ENCODE data around the gene SPRED1. TPM values are rescaled to one million over a fixed set of nuclear protein-coding genes. Genes with fewer than 3 reads are reported as not detected.

The SPRED1 gene
- total RNA-seq, 4 donors from 2014 or later: 6.1 to 135 (median 26.6) TPM

- no peak overlapping the region for H3K27ac ChIP-seq
- DNase-seq: no peak
- no peaks in the 10 kb centered on the region for H3K4me1 ChIP-seq
- H3K27me3 ChIP-seq: no peaks in the 10 kb centered on the region
- H3K9me3 ChIP-seq: no peaks in the 10 kb centered on the region
- intact Hi-C loops (cut with DNase I; ENCODE audit: low total_unique reads): no loop called here
- no peak overlapping the region for H3K4me3 ChIP-seq
- H3K36me3 ChIP-seq: no peaks in the 10 kb centered on the region
- TF ChIP-seq, protein P1, sequence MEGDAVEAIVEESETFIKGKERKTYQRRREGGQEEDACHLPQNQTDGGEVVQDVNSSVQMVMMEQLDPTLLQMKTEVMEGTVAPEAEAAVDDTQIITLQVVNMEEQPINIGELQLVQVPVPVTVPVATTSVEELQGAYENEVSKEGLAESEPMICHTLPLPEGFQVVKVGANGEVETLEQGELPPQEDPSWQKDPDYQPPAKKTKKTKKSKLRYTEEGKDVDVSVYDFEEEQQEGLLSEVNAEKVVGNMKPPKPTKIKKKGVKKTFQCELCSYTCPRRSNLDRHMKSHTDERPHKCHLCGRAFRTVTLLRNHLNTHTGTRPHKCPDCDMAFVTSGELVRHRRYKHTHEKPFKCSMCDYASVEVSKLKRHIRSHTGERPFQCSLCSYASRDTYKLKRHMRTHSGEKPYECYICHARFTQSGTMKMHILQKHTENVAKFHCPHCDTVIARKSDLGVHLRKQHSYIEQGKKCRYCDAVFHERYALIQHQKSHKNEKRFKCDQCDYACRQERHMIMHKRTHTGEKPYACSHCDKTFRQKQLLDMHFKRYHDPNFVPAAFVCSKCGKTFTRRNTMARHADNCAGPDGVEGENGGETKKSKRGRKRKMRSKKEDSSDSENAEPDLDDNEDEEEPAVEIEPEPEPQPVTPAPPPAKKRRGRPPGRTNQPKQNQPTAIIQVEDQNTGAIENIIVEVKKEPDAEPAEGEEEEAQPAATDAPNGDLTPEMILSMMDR (IDR thresholded peaks at IDR 0.05): no peak
- TF ChIP-seq POLR2A (IDR thresholded peaks at IDR 0.05): no peak
Observed at GRCh38 chr15:38243278-38244055, 9.2 kb upstream of the SPRED1 start.

DNA sequence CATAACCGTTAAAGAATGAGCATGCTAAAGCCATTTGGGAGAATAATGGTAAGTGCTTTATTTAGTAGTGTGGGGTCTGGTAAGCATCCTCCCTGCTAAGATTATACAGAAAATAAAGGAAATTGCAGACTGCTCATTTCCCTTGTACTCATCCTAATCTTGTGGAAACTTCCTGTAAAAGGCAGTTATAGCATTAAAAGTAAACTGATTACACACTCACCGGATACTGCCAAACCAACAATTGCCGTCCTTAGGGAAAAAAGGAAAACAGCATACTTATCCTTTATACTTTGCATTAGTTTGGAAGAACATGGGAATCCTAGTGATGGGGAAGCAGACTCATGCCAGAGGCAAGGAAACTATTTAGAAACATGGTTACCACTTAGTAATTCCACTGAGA, 5.3 kb upstream of the SPRED1 start:
- TF ChIP-seq, protein P1 (IDR thresholded peaks at IDR 0.05): no peak
- TF ChIP-seq POLR2A (IDR thresholded peaks at IDR 0.05): no peak
- intact Hi-C loops (cut with DNase I; ENCODE audit: low total_unique reads): no loop called here

GRCh38 chr15:38253351-38253781, 730 bp downstream of the SPRED1 start:
- Histone ChIP-seq H3K27me3 (no peaks in the 10 kb centered on the region), H3K27ac (peak overlapping the region; percentile 96 to 100), H3K36me3 (no peaks in the 10 kb centered on the region), H3K4me3 (peak overlapping the region; percentile 89 to 90), H3K9me3 (no peaks in the 10 kb centered on the region), H3K4me1 (no peaks in the 10 kb centered on the region)
- DNase-seq: no peak
- no peak for TF ChIP-seq POLR2A (IDR thresholded peaks at IDR 0.05)
- TF ChIP-seq, protein P1 (IDR thresholded peaks at IDR 0.05): no peak
- intact Hi-C loops (cut with DNase I; ENCODE audit: low total_unique reads): loop anchor here (5.0 kb wide), 1 partner anchor 121 kb away; no protein-coding TSS in a partner anchor

More for the DNA sequence above, 5.3 kb upstream of the SPRED1 start:
- H3K4me1 ChIP-seq: no peaks in the 10 kb centered on the region
- DNase-seq: no peak
- H3K9me3 ChIP-seq: no peaks in the 10 kb centered on the region
- no peak overlapping the region for H3K4me3 ChIP-seq
- no peaks in the 10 kb centered on the region for H3K27me3 ChIP-seq
- H3K36me3 ChIP-seq: no peaks in the 10 kb centered on the region
- no peak overlapping the region for H3K27ac ChIP-seq

DNA sequence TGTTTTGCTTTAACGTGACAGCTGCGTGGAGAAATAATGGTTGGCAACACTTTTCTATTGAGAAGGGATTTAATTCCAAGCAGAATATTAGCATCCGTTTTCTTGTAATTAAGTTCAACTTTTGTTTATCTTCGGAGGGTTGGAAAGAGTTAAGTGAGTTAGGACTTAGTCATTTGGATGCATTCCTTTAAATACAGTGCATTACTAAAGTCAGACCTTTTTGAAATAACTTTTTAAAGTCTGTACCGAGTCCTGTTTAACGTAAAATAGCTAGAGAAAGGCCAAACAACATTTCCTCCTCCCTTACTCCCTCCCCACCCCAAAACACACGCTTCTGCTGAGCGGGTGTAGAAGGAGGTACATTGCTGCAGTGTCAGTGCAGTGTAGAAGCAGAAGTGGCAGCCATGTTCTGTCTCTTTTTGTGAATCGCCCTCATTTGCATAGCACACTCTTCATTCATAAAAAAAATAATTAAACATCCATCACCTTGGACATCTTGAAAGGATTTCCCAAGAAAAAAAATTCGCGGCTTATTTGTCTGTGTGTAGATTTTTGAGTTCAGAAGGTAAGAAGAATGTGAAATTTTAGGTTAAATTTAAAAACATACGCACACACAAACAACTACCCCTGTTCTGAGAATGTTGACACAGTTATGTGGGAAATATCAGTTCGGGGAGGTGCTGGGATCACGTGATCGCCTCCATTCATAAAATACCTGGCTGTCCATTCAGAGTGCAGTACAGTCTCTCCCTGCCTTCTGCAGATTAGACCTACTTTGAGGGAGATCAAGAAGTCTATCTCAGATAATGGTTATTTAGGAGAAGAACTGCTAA, 1.6 kb downstream of the SPRED1 start:
- H3K27ac ChIP-seq: peak overlapping the region; percentile 96 to 100
- no peaks in the 10 kb centered on the region for H3K36me3 ChIP-seq
- no peaks in the 10 kb centered on the region for H3K27me3 ChIP-seq
- no peaks in the 10 kb centered on the region for H3K4me1 ChIP-seq
- peak in 1 of 2 donors; percentile 9 for TF ChIP-seq POLR2A (IDR thresholded peaks at IDR 0.05)
- TF ChIP-seq, protein P1 (IDR thresholded peaks at IDR 0.05): no peak
- peak overlapping the region; percentile 89 to 90 for H3K4me3 ChIP-seq
- no peaks in the 10 kb centered on the region for H3K9me3 ChIP-seq
- intact Hi-C loops (cut with DNase I; ENCODE audit: low total_unique reads): loop anchor here (5.0 kb wide), 1 partner anchor 122 kb away; no protein-coding TSS in a partner anchor
- DNase-seq: peak in 1 of 2 donors; percentile 35
